PC-3 (cell line): ENCODE data around the gene EPG5. TPM values are rescaled to one million over a fixed set of nuclear protein-coding genes. Genes with fewer than 3 reads are reported as not detected.
A peak's percentile ranks its signal among the peaks of the same experiment; 100 is the strongest.

Experiments
- ATAC-seq: fragments of 200-7000 bp; cut with Tn5 transposase; 2 replicates; pipeline ENCODE4 v1.9.1; 2020; ENCODE audit warnings: mild to moderate bottlenecking, moderate library complexity
- BruUV-seq: library from RNA; stranded (reverse); fragments of 400-500 nt; replicated peaks from 2 replicates; lab custom pipeline; 2021; lab: Mats Ljungman, UMichigan
- CTCF ChIA-PET: fragments of 300-600 bp; sonication (Branson Sonifier 250); formaldehyde crosslinking; loops from one replicate; lab custom pipeline; 2022; ENCODE audit warnings: antibody characterized with exemption; lab: Charles Lee
- POLR2A ChIA-PET: fragments of 300-600 bp; sonication (Branson Sonifier 250); formaldehyde crosslinking; loops from one replicate; lab custom pipeline; 2022; ENCODE audit warnings: antibody characterized with exemption; ENCODE audit not compliant: unreplicated experiment; lab: Charles Lee
- DNase-seq: peaks from one replicate; pipeline ENCODE4 v3.0.0-alpha.2; 2015
- H2AFZ ChIP-seq: fragments of 300-600 bp; sonication (generic); 2 replicates; pipeline ENCODE4 v1.6.0; 2016; ENCODE audit warnings: antibody characterized with exemption, low read length
- H3F3A ChIP-seq: fragments of 300-600 bp; sonication (generic); one replicate; pipeline ENCODE4 v1.6.0; 2017; ENCODE audit warnings: antibody characterized with exemption, low read length, control low read depth, mild to moderate bottlenecking; ENCODE audit not compliant: unreplicated experiment
- H3K27ac ChIP-seq: fragments of 300-600 bp; sonication (generic); 2 replicates; pipeline ENCODE4 v1.5.1; 2016; ENCODE audit warnings: mild to moderate bottlenecking, low read length
- H3K27me3 ChIP-seq: fragments of 300-600 bp; sonication (generic); 2 replicates; pipeline ENCODE4 v1.6.1; 2016; ENCODE audit warnings: low read length, mixed read lengths
- H3K36me3 ChIP-seq: fragments of 300-600 bp; sonication (generic); 2 replicates; pipeline ENCODE4 v1.6.1; 2016; ENCODE audit warnings: low read depth, mixed run types, low read length, mixed read lengths
- H3K4me1 ChIP-seq: fragments of 300-600 bp; sonication (generic); 2 replicates; pipeline ENCODE4 v1.5.1; 2016; ENCODE audit warnings: low read length; ENCODE audit not compliant: insufficient read depth
- H3K4me2 ChIP-seq: fragments of 300-600 bp; sonication (generic); 2 replicates; pipeline ENCODE4 v1.6.0; 2016; ENCODE audit warnings: low read length
- H3K4me3 ChIP-seq: fragments of 300-600 bp; sonication (generic); 2 replicates; pipeline ENCODE4 v1.5.1; 2016; ENCODE audit warnings: mild to moderate bottlenecking, low read length, mixed read lengths
- H3K79me2 ChIP-seq: fragments of 300-600 bp; sonication (generic); 2 replicates; pipeline ENCODE4 v1.6.1; 2017; ENCODE audit warnings: low read length, mixed read lengths
- H3K9ac ChIP-seq: fragments of 300-600 bp; sonication (generic); 2 replicates; pipeline ENCODE4 v1.6.0; 2016; ENCODE audit warnings: mild to moderate bottlenecking, low read length
- H3K9me2 ChIP-seq: fragments of 300-600 bp; sonication (generic); replicated peaks from 2 replicates; pipeline ENCODE4 v1.6.1; 2016; ENCODE audit warnings: mixed run types, low read length, mixed read lengths
- H3K9me3 ChIP-seq: fragments of 300-600 bp; sonication (generic); 2 replicates; pipeline ENCODE4 v1.6.1; 2016; ENCODE audit warnings: low read length, mixed read lengths
- H4K20me1 ChIP-seq: fragments of 300-600 bp; sonication (generic); 2 replicates; pipeline ENCODE4 v1.6.1; 2016; ENCODE audit warnings: low read length, mixed read lengths
- EZH2 ChIP-seq: fragments of 300-600 bp; sonication (generic); IDR thresholded peaks from one replicate; pipeline ENCODE4 v1.6.1; 2017; ENCODE audit warnings: antibody characterized with exemption, mild to moderate bottlenecking, low read length; ENCODE audit not compliant: unreplicated experiment
- EZH2phosphoT487 ChIP-seq: fragments of 300-600 bp; sonication (generic); IDR thresholded peaks from 2 replicates; pipeline ENCODE4 v1.6.1; 2018; ENCODE audit warnings: mild to moderate bottlenecking, antibody characterized with exemption, low read length, borderline replicate concordance
- intact Hi-C: fragments of 100-400 bp; cut with micrococcal nuclease; formaldehyde crosslinking; loops from 2 replicates; pipeline ENCODE4 v1.9.0; 2023
- total RNA-seq: library from RNA; depleted of rRNA; stranded (reverse); fragments of >200 nt; gene quantifications from 2 replicates; pipeline ENCODE4 v1.2.3, GENCODE V29; 2014
- TF ChIP-seq, protein P1 (sequence below): fragments of 300-600 bp; sonication (generic); conservative IDR thresholded peaks from 2 replicates; pipeline ENCODE4 v1.5.1; 2017; ENCODE audit warnings: antibody characterized with exemption, low read depth, mild to moderate bottlenecking, low read length

The EPG5 gene
- total RNA-seq, 1 experiment from 2014 or later, result 7.1 TPM

DNA sequence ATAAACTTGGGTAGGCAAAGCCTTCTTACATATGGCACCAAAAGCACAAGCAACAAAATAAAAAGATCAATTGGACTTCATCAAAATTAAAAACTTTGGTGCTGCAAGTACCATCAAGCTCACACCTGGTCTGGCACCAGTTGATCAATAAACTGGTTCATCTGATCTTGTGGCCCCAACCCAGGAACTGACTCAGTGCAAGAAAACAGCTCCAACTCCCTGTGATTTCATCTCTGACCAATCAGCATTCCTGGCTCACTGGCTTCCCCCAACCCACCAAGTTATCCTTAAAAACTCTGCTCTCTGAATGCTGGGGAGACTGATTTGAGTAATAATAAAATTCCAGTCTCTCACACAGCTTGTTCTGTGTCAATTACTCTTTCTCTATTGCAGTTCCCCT, 8.4 kb downstream of the EPG5 start:
- Histone ChIP-seq H3K9ac (no peak overlapping the region), H3K27ac (no peak overlapping the region), H3K9me3 (no peaks in the 10 kb centered on the region), H4K20me1 (no peaks in the 10 kb centered on the region), H3K9me2 (no peaks in the 10 kb centered on the region), H3K4me2 (no peak overlapping the region), H2AFZ (no peak overlapping the region), H3K79me2 (peaks cover 57% of the 10 kb centered on the region), H3K4me1 (peaks cover 44% of the 10 kb centered on the region), H3K4me3 (no peak overlapping the region), H3K36me3 (peaks cover 2% of the 10 kb centered on the region), H3F3A (no peaks in the 10 kb centered on the region), H3K27me3 (no peaks in the 10 kb centered on the region)
- DNase-seq (peak; percentile 23), ATAC-seq (no peak)
- CTCF ChIA-PET, result no interaction called here
- no TSS peak for BruUV-seq
- POLR2A ChIA-PET, result no interaction called here
- intact Hi-C loops, result no loop called here
- TF ChIP-seq, protein P1, sequence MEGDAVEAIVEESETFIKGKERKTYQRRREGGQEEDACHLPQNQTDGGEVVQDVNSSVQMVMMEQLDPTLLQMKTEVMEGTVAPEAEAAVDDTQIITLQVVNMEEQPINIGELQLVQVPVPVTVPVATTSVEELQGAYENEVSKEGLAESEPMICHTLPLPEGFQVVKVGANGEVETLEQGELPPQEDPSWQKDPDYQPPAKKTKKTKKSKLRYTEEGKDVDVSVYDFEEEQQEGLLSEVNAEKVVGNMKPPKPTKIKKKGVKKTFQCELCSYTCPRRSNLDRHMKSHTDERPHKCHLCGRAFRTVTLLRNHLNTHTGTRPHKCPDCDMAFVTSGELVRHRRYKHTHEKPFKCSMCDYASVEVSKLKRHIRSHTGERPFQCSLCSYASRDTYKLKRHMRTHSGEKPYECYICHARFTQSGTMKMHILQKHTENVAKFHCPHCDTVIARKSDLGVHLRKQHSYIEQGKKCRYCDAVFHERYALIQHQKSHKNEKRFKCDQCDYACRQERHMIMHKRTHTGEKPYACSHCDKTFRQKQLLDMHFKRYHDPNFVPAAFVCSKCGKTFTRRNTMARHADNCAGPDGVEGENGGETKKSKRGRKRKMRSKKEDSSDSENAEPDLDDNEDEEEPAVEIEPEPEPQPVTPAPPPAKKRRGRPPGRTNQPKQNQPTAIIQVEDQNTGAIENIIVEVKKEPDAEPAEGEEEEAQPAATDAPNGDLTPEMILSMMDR, result no peak
- TF ChIP-seq EZH2phosphoT487, result no peak
- TF ChIP-seq EZH2, result no peak

DNA sequence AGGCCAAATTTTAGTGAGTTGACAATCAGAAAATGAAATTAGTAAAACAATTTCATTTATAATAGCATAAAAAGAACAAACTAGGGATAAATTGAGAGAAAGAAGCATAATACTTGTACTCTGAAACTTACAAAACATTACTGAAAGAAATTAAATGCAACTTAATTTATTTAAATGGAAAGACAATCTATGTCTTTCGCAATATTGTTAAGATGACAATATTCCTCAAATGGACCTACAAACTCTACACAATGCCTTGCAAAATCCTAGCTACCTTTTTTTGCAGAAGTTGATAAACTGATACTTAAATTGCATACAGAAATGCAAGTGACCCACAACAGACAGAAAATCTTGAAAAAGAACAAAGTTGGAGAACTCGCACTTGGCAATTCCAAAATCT, 9.1 kb downstream of the EPG5 start:
- H3K36me3 ChIP-seq, result peaks cover 8% of the 10 kb centered on the region
- H3K9me3 ChIP-seq, result no peaks in the 10 kb centered on the region
- H3F3A ChIP-seq, result no peaks in the 10 kb centered on the region
- peaks cover 44% of the 10 kb centered on the region for H3K4me1 ChIP-seq
- H2AFZ ChIP-seq, result no peak overlapping the region
- H3K4me2 ChIP-seq, result no peak overlapping the region
- H3K79me2 ChIP-seq, result peaks cover 62% of the 10 kb centered on the region
- no peaks in the 10 kb centered on the region for H3K9me2 ChIP-seq
- BruUV-seq, result no TSS peak
- no peaks in the 10 kb centered on the region for H4K20me1 ChIP-seq
- no peak overlapping the region for H3K9ac ChIP-seq
- ATAC-seq (no peak), DNase-seq (no peak)
- no peaks in the 10 kb centered on the region for H3K27me3 ChIP-seq
- CTCF ChIA-PET, result no interaction called here
- H3K4me3 ChIP-seq, result no peak overlapping the region
- intact Hi-C loops, result no loop called here
- TF ChIP-seq, protein P1, result no peak
- no peak for TF ChIP-seq EZH2
- no peak for TF ChIP-seq EZH2phosphoT487
- no peak overlapping the region for H3K27ac ChIP-seq
- POLR2A ChIA-PET, result no interaction called here

DNA sequence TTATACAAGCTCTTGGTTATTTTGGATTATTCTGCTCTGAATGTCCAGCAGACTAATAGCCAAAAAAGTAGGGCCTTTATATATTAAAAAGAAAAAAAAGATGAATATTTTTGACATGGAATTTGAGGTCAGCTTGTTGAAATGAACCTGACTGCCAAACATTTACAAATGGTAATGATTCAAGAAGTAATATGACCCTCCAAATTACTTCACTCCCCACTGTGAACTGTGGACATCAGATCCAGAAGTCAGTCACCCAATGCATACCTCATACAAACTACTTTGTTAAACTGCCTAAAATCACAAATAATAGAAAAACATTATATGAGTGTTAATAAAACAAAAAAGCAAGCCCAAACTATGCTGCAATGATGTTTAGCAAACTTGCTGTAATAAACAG, 10.0 kb downstream of the EPG5 start:
- no TSS peak for BruUV-seq
- H3K79me2 ChIP-seq, result peaks cover 58% of the 10 kb centered on the region
- no peak overlapping the region for H2AFZ ChIP-seq
- H3K27me3 ChIP-seq, result no peaks in the 10 kb centered on the region
- H3K9ac ChIP-seq, result no peak overlapping the region
- intact Hi-C loops, result no loop called here
- no peaks in the 10 kb centered on the region for H3K9me2 ChIP-seq
- TF ChIP-seq, protein P1, result no peak
- TF ChIP-seq EZH2phosphoT487 (no peak), EZH2 (no peak)
- CTCF ChIA-PET, result no interaction called here
- no peak for ATAC-seq
- no peak overlapping the region for H3K4me3 ChIP-seq
- H3K27ac ChIP-seq, result no peak overlapping the region
- peaks cover 14% of the 10 kb centered on the region for H3K36me3 ChIP-seq
- POLR2A ChIA-PET, result no interaction called here
- H3K4me2 ChIP-seq, result 0 out of 2 replicates have a peak overlapping the region, but pooled peaks have one; percentile 16
- H4K20me1 ChIP-seq, result no peaks in the 10 kb centered on the region
- H3K4me1 ChIP-seq, result peaks cover 34% of the 10 kb centered on the region
- H3K9me3 ChIP-seq, result no peaks in the 10 kb centered on the region
- H3F3A ChIP-seq, result no peaks in the 10 kb centered on the region
- no peak for DNase-seq
